HEK293T (cell line): ENCODE results near the gene DNAJC4.

Experiments used
- CTCF ChIA-PET: fragments of 350-600 bp; formaldehyde crosslinking; extraction: SDS; loops from one replicate; lab custom pipeline; 2021; ENCODE audit warnings: antibody characterized with exemption, inconsistent platforms; lab: Yijun Ruan, JAX
- POLR2A ChIA-PET: fragments of 350-600 bp; formaldehyde crosslinking; extraction: SDS; loops from one replicate; lab custom pipeline; 2020; ENCODE audit warnings: antibody characterized with exemption, inconsistent platforms; lab: Yijun Ruan, JAX
- DNase-seq: peaks from one replicate; pipeline ENCODE4 v3.0.0; 2012; ENCODE audit warnings: mixed read lengths; ENCODE audit errors: extremely low spot score
- ARNT ChIP-seq: fragments of 450-650 bp; IDR thresholded peaks from 2 replicates; pipeline ENCODE4 v1.6.1; 2017; ENCODE audit warnings: mild to moderate bottlenecking
- BHLHE40 ChIP-seq: fragments of 450-650 bp; IDR thresholded peaks from 2 replicates; pipeline ENCODE4 v1.6.1; 2016; ENCODE audit warnings: mild to moderate bottlenecking, moderate library complexity, borderline replicate concordance
- CTBP1 ChIP-seq: fragments of 450-650 bp; IDR thresholded peaks from 2 replicates; pipeline ENCODE4 v1.6.1; 2016; ENCODE audit warnings: borderline replicate concordance
- ELF4 ChIP-seq: fragments of 450-650 bp; IDR thresholded peaks from 2 replicates; pipeline ENCODE4 v1.6.1; 2017; ENCODE audit warnings: antibody characterized with exemption
- FOXA1 ChIP-seq: fragments of 450-650 bp; IDR thresholded peaks from 2 replicates; pipeline ENCODE4 v1.6.1; 2016; ENCODE audit warnings: mild to moderate bottlenecking
- FOXK2 ChIP-seq: fragments of 450-650 bp; IDR thresholded peaks from 2 replicates; pipeline ENCODE4 v1.6.1; 2016; ENCODE audit warnings: mild to moderate bottlenecking
- FOXM1 ChIP-seq: fragments of 450-650 bp; IDR thresholded peaks from 2 replicates; pipeline ENCODE4 v1.6.1; 2017; ENCODE audit warnings: mild to moderate bottlenecking, borderline replicate concordance
- HDGF ChIP-seq: fragments of 450-650 bp; IDR thresholded peaks from 2 replicates; pipeline ENCODE4 v1.6.1; 2017; ENCODE audit warnings: antibody characterized with exemption, borderline replicate concordance
- L3MBTL2 ChIP-seq: fragments of 450-650 bp; conservative IDR thresholded peaks from 2 replicates; pipeline ENCODE4 v1.6.1; 2016; ENCODE audit warnings: mild to moderate bottlenecking
- LEF1 ChIP-seq: fragments of 450-650 bp; IDR thresholded peaks from 2 replicates; pipeline ENCODE4 v1.6.1; 2017; ENCODE audit warnings: mild to moderate bottlenecking, borderline replicate concordance
- NFRKB ChIP-seq: fragments of 450-650 bp; IDR thresholded peaks from 2 replicates; pipeline ENCODE4 v1.6.1; 2016; ENCODE audit warnings: mild to moderate bottlenecking, moderate library complexity
- SP1 ChIP-seq: fragments of 450-650 bp; IDR thresholded peaks from 2 replicates; pipeline ENCODE4 v1.6.1; 2017
- SUZ12 ChIP-seq: fragments of 450-650 bp; IDR thresholded peaks from 2 replicates; pipeline ENCODE4 v1.6.1; 2016; ENCODE audit warnings: mild to moderate bottlenecking
- TARDBP ChIP-seq: fragments of 450-650 bp; IDR thresholded peaks from 2 replicates; pipeline ENCODE4 v1.6.1; 2016
- ZNF384 ChIP-seq: fragments of 450-650 bp; IDR thresholded peaks from 2 replicates; pipeline ENCODE4 v1.6.1; 2016
- TF ChIP-seq, protein P1 (sequence below): fragments of 450-650 bp; IDR thresholded peaks from 2 replicates; pipeline ENCODE4 v1.6.1; 2016

Gene DNAJC4

GRCh38 chr11:64239662-64240434 is 9.5 kb downstream of the DNAJC4 start:
- ChIA-PET POLR2A (interaction anchor here (1.0 to 3.8 kb wide), 5 partner anchors 12 to 55 kb away, joined by 3 to 13 read pairs (median 4); partner anchors contain the start of genes NUDT22, PLCB3, STIP1 and TRPT1), CTCF (interaction anchor here (1.2 to 1.7 kb wide), 2 partner anchors 35 to 65 kb away, joined by 3 to 4 read pairs; partner anchors contain the start of gene ESRRA)
- no peak for DNase-seq
- no peak for TF ChIP-seq FOXA1
- TF ChIP-seq TARDBP: no peak
- TF ChIP-seq NFRKB: no peak
- TF ChIP-seq SUZ12: no peak
- TF ChIP-seq FOXM1: no peak
- no peak for TF ChIP-seq ZNF384
- TF ChIP-seq ELF4: no peak
- no peak for TF ChIP-seq CTBP1
- TF ChIP-seq ARNT: no peak
- no peak for TF ChIP-seq LEF1
- TF ChIP-seq HDGF: no peak
- TF ChIP-seq SP1: no peak
- TF ChIP-seq FOXK2: no peak

DNA sequence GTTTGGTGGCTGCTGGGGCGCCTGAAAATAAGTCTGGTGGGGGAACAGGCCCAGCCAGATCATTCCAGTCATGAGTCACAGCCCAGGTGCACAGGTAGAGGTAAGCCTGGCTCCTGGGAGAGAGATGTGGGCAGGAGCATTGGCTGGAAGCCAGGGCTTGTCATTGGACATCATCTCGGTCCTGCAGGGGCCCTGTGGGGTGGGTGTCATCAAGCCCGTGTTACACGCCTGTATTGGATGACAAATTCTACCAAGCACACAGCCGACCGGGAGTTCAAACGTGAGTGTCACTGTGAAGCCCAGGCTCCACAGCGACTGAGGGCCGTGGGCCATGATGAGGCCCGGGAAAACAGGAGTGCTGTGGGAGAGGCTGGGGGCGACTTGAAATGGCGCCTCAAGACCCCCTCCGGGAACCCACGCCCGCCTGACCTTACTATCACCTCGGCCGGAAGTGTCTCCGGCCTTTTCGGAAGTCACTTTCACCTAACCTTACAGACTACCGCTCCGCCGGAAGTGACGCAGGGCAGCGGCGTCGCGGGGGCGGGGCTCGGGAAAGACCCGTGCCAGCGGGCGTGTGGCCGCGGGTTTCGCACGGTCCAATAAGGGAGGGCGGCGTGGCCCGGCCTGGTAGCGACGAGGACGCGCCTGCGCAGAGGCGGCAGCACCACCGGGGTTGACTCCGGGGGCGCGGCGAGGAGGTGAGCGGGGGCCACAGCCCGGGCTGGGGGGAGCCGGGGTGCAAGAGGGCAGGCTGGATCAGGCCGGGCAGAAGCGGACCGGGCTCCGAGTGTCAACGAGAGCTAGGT is 10.3 kb downstream of the DNAJC4 start, which contains the start of gene FKBP2:
TSS of gene FKBP2 (plus strand) at position 661 of the 806 bp plus-strand sequence. CDS start 1,293 bp downstream, outside the sequence.
- ChIA-PET POLR2A (interaction anchor here (0.7 to 8.3 kb wide), 10 partner anchors 9 to 77 kb away, joined by 3 to 59 read pairs (median 5); partner anchors contain the start of genes DNAJC4, NUDT22, PRDX5 and STIP1), CTCF (interaction anchor here (1.0 to 1.6 kb wide), 2 partner anchors 36 to 64 kb away, joined by 3 to 6 read pairs; no protein-coding TSS in a partner anchor)
- DNase-seq: peak; percentile 96
- TF ChIP-seq L3MBTL2: peak; percentile 33; the same call in 1 of the 2 replicates
- TF ChIP-seq SP1: no peak
- peak; percentile 61 for TF ChIP-seq FOXM1
- TF ChIP-seq SUZ12: no peak
- no peak for TF ChIP-seq FOXK2
- TF ChIP-seq HDGF: 0 out of 2 replicates have a peak, but pooled peaks have one; percentile 14
- TF ChIP-seq, protein P1, sequence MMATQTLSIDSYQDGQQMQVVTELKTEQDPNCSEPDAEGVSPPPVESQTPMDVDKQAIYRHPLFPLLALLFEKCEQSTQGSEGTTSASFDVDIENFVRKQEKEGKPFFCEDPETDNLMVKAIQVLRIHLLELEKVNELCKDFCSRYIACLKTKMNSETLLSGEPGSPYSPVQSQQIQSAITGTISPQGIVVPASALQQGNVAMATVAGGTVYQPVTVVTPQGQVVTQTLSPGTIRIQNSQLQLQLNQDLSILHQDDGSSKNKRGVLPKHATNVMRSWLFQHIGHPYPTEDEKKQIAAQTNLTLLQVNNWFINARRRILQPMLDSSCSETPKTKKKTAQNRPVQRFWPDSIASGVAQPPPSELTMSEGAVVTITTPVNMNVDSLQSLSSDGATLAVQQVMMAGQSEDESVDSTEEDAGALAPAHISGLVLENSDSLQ: no peak
- TF ChIP-seq CTBP1: no peak

GRCh38 chr11:64241241-64241490 is 10.8 kb downstream of the DNAJC4 start:
- TF ChIP-seq BHLHE40 (no peak), ZNF384 (no peak), L3MBTL2 (no peak), CTBP1 (no peak), TARDBP (no peak), SUZ12 (no peak), NFRKB (no peak), FOXK2 (no peak), FOXA1 (no peak), HDGF (no peak), ARNT (no peak), FOXM1 (no peak), ELF4 (no peak), LEF1 (no peak), SP1 (no peak)
- TF ChIP-seq, protein P1: no peak
- ChIA-PET POLR2A (interaction anchor here (0.7 to 8.3 kb wide), 10 partner anchors 9 to 439 kb away, joined by 3 to 59 read pairs (median 4); partner anchors contain the start of genes DNAJC4, NUDT22, PRDX5 and STIP1), CTCF (interaction anchor here (1.0 to 1.6 kb wide), 2 partner anchors 37 to 63 kb away, joined by 3 to 6 read pairs; no protein-coding TSS in a partner anchor)
- DNase-seq: peak; percentile 97

DNA sequence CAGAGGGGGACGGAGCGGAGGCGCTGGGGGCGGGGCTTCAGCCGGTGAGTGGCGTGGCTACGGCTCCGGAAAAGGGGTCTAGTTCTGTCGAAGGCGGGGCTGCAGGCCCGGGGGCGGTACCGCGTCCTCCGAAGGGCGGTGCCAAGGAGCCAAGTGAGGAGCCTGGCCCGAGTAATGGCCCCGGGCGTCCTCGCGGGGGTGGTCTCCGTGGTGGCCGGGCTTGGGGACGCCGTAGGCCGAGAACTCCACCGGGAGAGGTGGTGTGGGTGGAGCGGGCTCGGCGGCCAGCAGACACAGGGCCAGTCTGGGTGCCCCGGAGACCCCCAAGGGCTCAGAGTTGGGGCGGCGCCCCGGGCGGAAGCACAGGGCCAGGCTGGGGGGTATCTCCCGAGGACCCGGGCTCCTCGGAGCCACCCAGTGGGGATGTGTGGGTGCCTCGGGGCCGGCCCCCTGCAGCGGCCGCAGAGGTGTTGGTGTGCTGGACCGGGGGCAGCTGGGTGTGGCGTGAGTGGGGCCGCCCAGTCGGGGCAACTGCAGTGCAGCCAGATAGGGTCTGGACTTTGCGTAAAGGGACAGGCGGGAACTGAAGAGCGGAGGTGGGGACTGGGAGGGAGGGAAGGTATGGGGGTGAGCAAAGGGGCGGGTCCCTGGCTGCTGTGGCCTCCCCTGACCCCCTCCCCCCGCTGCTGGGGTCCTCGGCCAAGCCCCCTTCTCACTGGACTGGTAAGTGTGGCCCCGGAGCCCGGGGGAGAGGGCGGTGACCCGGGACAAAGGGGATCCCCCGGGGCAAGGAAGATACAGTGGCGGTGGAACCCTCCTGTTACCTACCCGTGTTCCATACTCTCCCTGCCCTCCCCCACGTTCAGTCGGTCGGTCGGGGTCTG is 11.4 kb downstream of the DNAJC4 start:
- CTCF ChIA-PET: interaction anchor here (1.0 to 1.6 kb wide), 2 partner anchors 37 to 63 kb away, joined by 3 to 6 read pairs; no protein-coding TSS in a partner anchor
- peak; percentile 26; the same call in 1 of the 2 replicates for TF ChIP-seq HDGF
- no peak for TF ChIP-seq BHLHE40
- TF ChIP-seq, protein P1: peak; percentile 98
- POLR2A ChIA-PET: interaction anchor here (0.7 to 8.3 kb wide), 12 partner anchors 8 to 439 kb away, joined by 3 to 59 read pairs (median 4); partner anchors contain the start of genes DNAJC4, NUDT22, PRDX5 and STIP1
- no peak for DNase-seq
